ENCODE results near the gene UFSP1. TPM values are rescaled to one million over a fixed set of nuclear protein-coding genes. Genes with fewer than 3 reads are reported as not detected.

UFSP1 gene
- total RNA-seq, 1 donor, result 5.6 TPM

- DNase-seq (ENCODE audit: low read depth), result no peak
- TF ChIP-seq CTCF (IDR thresholded peaks at IDR 0.05; ENCODE audit: insufficient read depth, low read depth, low read length), result no peak
- H3K4me3 ChIP-seq (ENCODE audit: low read depth, low read length), result no peak overlapping the region
Measured at GRCh38 chr7:100900978-100901377, 11.5 kb upstream of the UFSP1 start.

GRCh38 chr7:100899432-100899831, 9.9 kb upstream of the UFSP1 start:
- no peak for TF ChIP-seq CTCF (IDR thresholded peaks at IDR 0.05; ENCODE audit: insufficient read depth, low read depth, low read length)
- no peak overlapping the region for H3K4me3 ChIP-seq (ENCODE audit: low read depth, low read length)

GRCh38 chr7:100897772-100898454, 8.4 kb upstream of the UFSP1 start:
- no peak overlapping the region for H3K4me3 ChIP-seq (ENCODE audit: low read depth, low read length)
- no peak for TF ChIP-seq CTCF (IDR thresholded peaks at IDR 0.05; ENCODE audit: insufficient read depth, low read depth, low read length)
- no peak for DNase-seq (ENCODE audit: low read depth)

More at GRCh38 chr7:100899432-100899831, 9.9 kb upstream of the UFSP1 start:
- no peak for DNase-seq (ENCODE audit: low read depth)

- peak; percentile 69 for TF ChIP-seq CTCF (IDR thresholded peaks at IDR 0.05; ENCODE audit: insufficient read depth, low read depth, low read length)
- no peak for DNase-seq (ENCODE audit: low read depth)
- peak overlapping the region; percentile 12 for H3K4me3 ChIP-seq (ENCODE audit: low read depth, low read length)
Measured at GRCh38 chr7:100896732-100897608, 7.5 kb upstream of the UFSP1 start.

GRCh38 chr7:100895956-100896731, 6.6 kb upstream of the UFSP1 start:
- TF ChIP-seq CTCF (IDR thresholded peaks at IDR 0.05; ENCODE audit: insufficient read depth, low read depth, low read length), result no peak
- peak overlapping the region; percentile 12 for H3K4me3 ChIP-seq (ENCODE audit: low read depth, low read length)
- DNase-seq (ENCODE audit: low read depth), result no peak

GRCh38 chr7:100895701-100895955, 6.1 kb upstream of the UFSP1 start, which contains the start of gene ACHE:
ACHE (minus strand) TSS chr7:100895888; CDS start chr7:100894232, 1,656 bp downstream.
- DNase-seq (ENCODE audit: low read depth), result no peak
- no peak for TF ChIP-seq CTCF (IDR thresholded peaks at IDR 0.05; ENCODE audit: insufficient read depth, low read depth, low read length)
- H3K4me3 ChIP-seq (ENCODE audit: low read depth, low read length), result peak within 1 kb of the TSS; percentile 50
